ENCODE measurements around the gene MAP3K13.

MAP3K13 gene

GRCh38 chr3:185319801-185320200 is 43.1 kb upstream of the MAP3K13 start:
- in situ Hi-C loops (cut with MboI; ENCODE audit: low pct_unique_long_range_greater_than_20kb, low sequenced_read_pairs, unreplicated experiment) = no loop called here
- no peak for TF ChIP-seq CTCF (IDR thresholded peaks at IDR 0.05; ENCODE audit: extremely low read depth, insufficient read depth, missing control alignments)
- DNase-seq (ENCODE audit: low spot score) = no peak

GRCh38 chr3:185320949-185321348 is 42.0 kb upstream of the MAP3K13 start:
- DNase-seq (ENCODE audit: low spot score) = no peak
- no peak for TF ChIP-seq CTCF (IDR thresholded peaks at IDR 0.05; ENCODE audit: extremely low read depth, insufficient read depth, missing control alignments)
- in situ Hi-C loops (cut with MboI; ENCODE audit: low pct_unique_long_range_greater_than_20kb, low sequenced_read_pairs, unreplicated experiment) = no loop called here

GRCh38 chr3:185322101-185322719 is 40.7 kb upstream of the MAP3K13 start:
- DNase-seq (ENCODE audit: low spot score) = no peak
- TF ChIP-seq CTCF (IDR thresholded peaks at IDR 0.05; ENCODE audit: extremely low read depth, insufficient read depth, missing control alignments) = no peak
- in situ Hi-C loops (cut with MboI; ENCODE audit: low pct_unique_long_range_greater_than_20kb, low sequenced_read_pairs, unreplicated experiment) = no loop called here

GRCh38 chr3:185325946-185326791 is 36.8 kb upstream of the MAP3K13 start:
- in situ Hi-C loops (cut with MboI; ENCODE audit: low pct_unique_long_range_greater_than_20kb, low sequenced_read_pairs, unreplicated experiment) = no loop called here
- no peak for DNase-seq (ENCODE audit: low spot score)
- TF ChIP-seq CTCF (IDR thresholded peaks at IDR 0.05; ENCODE audit: extremely low read depth, insufficient read depth, missing control alignments) = no peak

GRCh38 chr3:185327062-185327461 is 35.9 kb upstream of the MAP3K13 start:
- DNase-seq (ENCODE audit: low spot score) = no peak
- in situ Hi-C loops (cut with MboI; ENCODE audit: low pct_unique_long_range_greater_than_20kb, low sequenced_read_pairs, unreplicated experiment) = no loop called here
- no peak for TF ChIP-seq CTCF (IDR thresholded peaks at IDR 0.05; ENCODE audit: extremely low read depth, insufficient read depth, missing control alignments)

GRCh38 chr3:185328324-185329004 is 34.5 kb upstream of the MAP3K13 start:
- no peak for TF ChIP-seq CTCF (IDR thresholded peaks at IDR 0.05; ENCODE audit: extremely low read depth, insufficient read depth, missing control alignments)
- in situ Hi-C loops (cut with MboI; ENCODE audit: low pct_unique_long_range_greater_than_20kb, low sequenced_read_pairs, unreplicated experiment) = no loop called here
- no peak for DNase-seq (ENCODE audit: low spot score)
